Measurements from ENCODE around the gene PPP2R2C.

DNA sequence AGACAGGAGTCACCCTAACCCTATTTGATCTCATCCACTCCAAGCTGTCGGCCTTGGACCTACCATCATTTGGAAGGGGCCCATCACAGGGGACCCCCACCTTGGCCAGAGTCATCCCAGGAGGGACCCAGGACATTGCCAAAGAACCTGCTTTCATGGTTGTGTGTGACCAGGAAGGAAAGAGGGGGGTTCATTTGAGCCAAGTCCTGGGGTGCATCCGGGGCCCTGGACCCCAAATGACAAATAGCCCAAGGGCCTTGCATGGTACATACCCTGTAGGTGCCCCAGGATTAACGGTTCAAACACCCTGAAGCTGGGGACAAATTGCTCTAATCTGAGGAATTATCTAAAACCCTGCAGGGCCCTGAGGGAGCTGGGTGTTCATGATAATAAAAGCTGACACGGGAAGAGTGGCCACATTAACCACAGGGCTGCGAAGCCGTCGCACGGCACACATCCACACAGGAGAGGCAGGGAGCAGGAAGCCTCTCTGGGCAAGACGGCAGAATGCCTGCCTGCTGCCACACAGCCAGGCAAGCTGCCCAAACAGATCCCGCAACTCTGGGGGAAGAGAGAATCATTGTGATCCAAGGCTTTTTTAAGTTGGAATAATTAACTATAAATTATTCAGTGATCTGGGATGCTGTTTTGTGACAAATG is 28.2 kb upstream of the PPP2R2C start:
- TF ChIP-seq POLR2A (IDR thresholded peaks at IDR 0.05) (no peak), POLR2AphosphoS5 (IDR thresholded peaks at IDR 0.05) (no peak)
- TF ChIP-seq, protein P1, sequence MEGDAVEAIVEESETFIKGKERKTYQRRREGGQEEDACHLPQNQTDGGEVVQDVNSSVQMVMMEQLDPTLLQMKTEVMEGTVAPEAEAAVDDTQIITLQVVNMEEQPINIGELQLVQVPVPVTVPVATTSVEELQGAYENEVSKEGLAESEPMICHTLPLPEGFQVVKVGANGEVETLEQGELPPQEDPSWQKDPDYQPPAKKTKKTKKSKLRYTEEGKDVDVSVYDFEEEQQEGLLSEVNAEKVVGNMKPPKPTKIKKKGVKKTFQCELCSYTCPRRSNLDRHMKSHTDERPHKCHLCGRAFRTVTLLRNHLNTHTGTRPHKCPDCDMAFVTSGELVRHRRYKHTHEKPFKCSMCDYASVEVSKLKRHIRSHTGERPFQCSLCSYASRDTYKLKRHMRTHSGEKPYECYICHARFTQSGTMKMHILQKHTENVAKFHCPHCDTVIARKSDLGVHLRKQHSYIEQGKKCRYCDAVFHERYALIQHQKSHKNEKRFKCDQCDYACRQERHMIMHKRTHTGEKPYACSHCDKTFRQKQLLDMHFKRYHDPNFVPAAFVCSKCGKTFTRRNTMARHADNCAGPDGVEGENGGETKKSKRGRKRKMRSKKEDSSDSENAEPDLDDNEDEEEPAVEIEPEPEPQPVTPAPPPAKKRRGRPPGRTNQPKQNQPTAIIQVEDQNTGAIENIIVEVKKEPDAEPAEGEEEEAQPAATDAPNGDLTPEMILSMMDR (IDR thresholded peaks at IDR 0.05): no peak
